HepG2 (cell line): ENCODE data around the gene MCC. TPM values are rescaled to one million over a fixed set of nuclear protein-coding genes. Genes with fewer than 3 reads are reported as not detected.

Source experiments
- ATAC-seq: fragments of 200-7000 bp; cut with Tn5 transposase; 3 replicates; pipeline ENCODE4 v1.9.1; 2020; ENCODE audit warnings: mild to moderate bottlenecking, moderate library complexity
- BruUV-seq: library from RNA; stranded (reverse); fragments of 400-500 nt; replicated peaks from 2 replicates; lab custom pipeline; 2021; lab: Mats Ljungman, UMichigan
- CTCF ChIA-PET: fragments of 300-600 bp; formaldehyde crosslinking; extraction: SDS; loops from one replicate; lab custom pipeline; 2021; ENCODE audit warnings: low total read pairs, inconsistent platforms, low intra/inter-chr PET ratio; lab: Yijun Ruan, JAX
- POLR2A ChIA-PET: fragments of 350-600 bp; sonication (Branson Sonifier 250); formaldehyde crosslinking; loops from one replicate; lab custom pipeline; 2020; ENCODE audit warnings: antibody characterized with exemption, inconsistent platforms; lab: Yijun Ruan, JAX
- DNase-seq: peaks from one replicate; pipeline ENCODE4 v3.0.0-alpha.2; 2015; ENCODE audit warnings: low spot score
- FAIRE-seq: peaks from 3 replicates; lab custom pipeline; 2011; peaks lifted over from hg19 to GRCh38; lab: Jason Lieb, UNC
- H2AFZ ChIP-seq: one replicate; pipeline ENCODE4 v1.6.1; 2011; ENCODE audit warnings: low read length, inconsistent platforms
- H3K27ac ChIP-seq: fragments of 300-600 bp; 3 replicates; pipeline ENCODE4 v1.8.0; 2011; ENCODE audit warnings: mixed run types, mild to moderate bottlenecking, mixed read lengths, low read length, inconsistent platforms; ENCODE audit not compliant: insufficient read depth; ENCODE audit errors: extremely low read length
- H3K27me3 ChIP-seq, 2 experiments: fragments of 200-600 bp in 1 of 2; 2 replicates in 1 of 2; 3 replicates in 1 of 2; pipeline versions ENCODE4 v1.6.0 to v1.8.0; 2011; ENCODE audit warnings: low read length in 2 of 2, mild to moderate bottlenecking in 2 of 2, moderate library complexity in 2 of 2, inconsistent platforms in 1 of 2; ENCODE audit not compliant: insufficient read depth in 2 of 2, control insufficient read depth in 1 of 2
- H3K36me3 ChIP-seq, 2 experiments: fragments of 200-600 bp in 1 of 2; replicated peaks in 1 of 2; 2 replicates in 1 of 2; 3 replicates in 1 of 2; pipeline versions ENCODE4 v1.5.1 to v1.8.0; 2011; ENCODE audit warnings: low read length in 2 of 2, inconsistent platforms in 1 of 2; ENCODE audit not compliant: insufficient read depth in 2 of 2, control insufficient read depth in 1 of 2
- H3K4me1 ChIP-seq: 2 replicates; pipeline ENCODE4 v1.5.1; 2012; ENCODE audit warnings: low read length, inconsistent platforms; ENCODE audit not compliant: insufficient read depth
- H3K4me2 ChIP-seq: 2 replicates; pipeline ENCODE4 v1.6.0; 2011; ENCODE audit warnings: low read depth, low read length, inconsistent platforms
- H3K4me3 ChIP-seq, 3 experiments: fragments of 200-600 bp in 1 of 3; sonication (generic), shearing (Covaris generic) in 1 of 3; replicated peaks in 1 of 3; 2 replicates each; pipeline ENCODE4 v1.5.1; 2011 to 2016; ENCODE audit warnings: low read length in 3 of 3, inconsistent platforms in 2 of 3, low read depth in 2 of 3, mild to moderate bottlenecking in 2 of 3, control low read depth in 1 of 3, mixed read lengths in 1 of 3; ENCODE audit not compliant: insufficient read depth in 1 of 3
- H3K79me2 ChIP-seq: one replicate; pipeline ENCODE4 v1.6.1; 2011; ENCODE audit warnings: low read length, inconsistent platforms; ENCODE audit not compliant: insufficient read depth
- H3K9ac ChIP-seq: 2 replicates; pipeline ENCODE4 v1.6.0; 2011; ENCODE audit warnings: mild to moderate bottlenecking, low read depth, low read length, inconsistent platforms; ENCODE audit not compliant: insufficient read depth
- H3K9me3 ChIP-seq: 2 replicates; pipeline ENCODE4 v1.5.1; 2012; ENCODE audit warnings: mild to moderate bottlenecking, low read length
- H4K20me1 ChIP-seq: 2 replicates; pipeline ENCODE4 v1.6.0; 2011; ENCODE audit warnings: inconsistent platforms, mild to moderate bottlenecking, low read length, moderate library complexity; ENCODE audit not compliant: insufficient read depth
- AKAP8 ChIP-seq: sonication (generic); formaldehyde crosslinking; IDR thresholded peaks from 2 replicates; pipeline ENCODE4 v1.5.1; 2020; ENCODE audit warnings: mild to moderate bottlenecking, missing genetic modification reagents
- BCL6 ChIP-seq: IDR thresholded peaks from 2 replicates; pipeline ENCODE4 v1.6.1; 2016; ENCODE audit warnings: missing genetic modification reagents, missing compliant biosample characterization
- CCDC6 ChIP-seq: sonication (generic); formaldehyde crosslinking; IDR thresholded peaks from 2 replicates; pipeline ENCODE4 v1.8.1; 2022; ENCODE audit warnings: mild to moderate bottlenecking, missing genetic modification reagents, moderate library complexity
- EHMT2 ChIP-seq: fragments of 200-600 bp; sonication (generic); IDR thresholded peaks from 2 replicates; pipeline ENCODE4 v1.7.0; 2017; ENCODE audit warnings: antibody characterized with exemption, low read depth, low read length, borderline replicate concordance
- GZF1 ChIP-seq: sonication (generic); formaldehyde crosslinking; IDR thresholded peaks from 2 replicates; pipeline ENCODE4 v1.5.1; 2020; ENCODE audit warnings: mild to moderate bottlenecking, missing genetic modification reagents
- KLF11 ChIP-seq: IDR thresholded peaks from 2 replicates; pipeline ENCODE4 v1.6.1; 2016; ENCODE audit warnings: missing compliant biosample characterization
- MXD3 ChIP-seq: IDR thresholded peaks from 2 replicates; pipeline ENCODE4 v1.6.1; 2016; ENCODE audit warnings: mild to moderate bottlenecking, missing biosample characterization, missing genetic modification reagents
- RARG ChIP-seq: sonication (generic); formaldehyde crosslinking; IDR thresholded peaks from 2 replicates; pipeline ENCODE4 v1.4.0; 2020; ENCODE audit warnings: low read depth, mild to moderate bottlenecking, missing genetic modification reagents
- SALL2 ChIP-seq: sonication (generic); formaldehyde crosslinking; IDR thresholded peaks from 2 replicates; pipeline ENCODE4 v1.8.1; 2023; ENCODE audit warnings: mild to moderate bottlenecking, missing genetic modification reagents, inconsistent platforms
- SRSF4 ChIP-seq: fragments of 200-400 bp; formaldehyde crosslinking; IDR thresholded peaks from one replicate; pipeline ENCODE4 v1.6.1; 2018; ENCODE audit warnings: mild to moderate bottlenecking, low read depth, low read length, moderate library complexity; ENCODE audit not compliant: poor library complexity, severe bottlenecking
- TSC22D2 ChIP-seq: sonication (generic); formaldehyde crosslinking; IDR thresholded peaks from 2 replicates; pipeline ENCODE4 v1.5.1; 2020; ENCODE audit warnings: missing genetic modification reagents, mild to moderate bottlenecking, borderline replicate concordance
- ZBTB26 ChIP-seq: IDR thresholded peaks from 2 replicates; pipeline ENCODE4 v1.6.1; 2016; ENCODE audit warnings: missing compliant biosample characterization, missing genetic modification reagents, borderline replicate concordance
- WGBS: methylation state at CpG from one replicate; pipeline ENCODE4 v1.1.6; 2017; ENCODE audit warnings: low lambda C conversion rate; 5-methylcytosine and 5-hydroxymethylcytosine counted together
- in situ Hi-C: cut with HindIII; loops from 2 replicates; pipeline ENCODE4 v1.10.0; 2017; ENCODE audit warnings: low pct_unique_long_range_greater_than_20kb; ENCODE audit not compliant: extremely low pct_ligation_motif_present
- intact Hi-C: fragments of 100-400 bp; cut with micrococcal nuclease; formaldehyde crosslinking; loops from one replicate; pipeline ENCODE4 v1.10.0; 2022; ENCODE audit not compliant: unreplicated experiment
- polyA plus RNA-seq, 8 experiments: library from polyadenylated mRNA; depleted of rRNA in 3 of 8; stranded (reverse) in 7 of 8; unstranded in 1 of 8; fragments of >200 nt; fragmentation: Illumina TruSeq in 4 of 8; extraction: Trizol in 4 of 8; gene quantifications; 2 replicates each; pipeline versions ENCODE4 v1.2.1 to v1.2.3, GENCODE V29; 2011 to 2016; ENCODE audit warnings: low read depth in 4 of 8, missing spikeins in 1 of 8, mixed read lengths in 1 of 8; ENCODE audit not compliant: insufficient read depth in 1 of 8
- total RNA-seq, 5 experiments: library from RNA; depleted of rRNA; stranded (reverse); fragments of >200 nt; fragmentation: Illumina TruSeq; extraction: Trizol; gene quantifications; 2 replicates each; pipeline ENCODE4 v1.2.3, GENCODE V29; 2016; ENCODE audit warnings: low read depth in 1 of 5

Gene MCC
- total and polyA plus RNA-seq, 2 of the 13 experiments (the other 11 are each of a cell fraction or from before 2014, with no cell fraction given) = 0.55 to 2.4 TPM

- no peaks in the 10 kb centered on the region for H3K27me3 ChIP-seq
- no peak overlapping the region for H3K27ac ChIP-seq
- FAIRE-seq (no peak), ATAC-seq (no peak; the same call in 2 of the 3 replicates), DNase-seq (no peak)
- POLR2A ChIA-PET = no interaction called here
- H3K4me1 ChIP-seq = no peaks in the 10 kb centered on the region
- H3K79me2 ChIP-seq = no peaks in the 10 kb centered on the region
- TSS peak; percentile 22 for BruUV-seq
- CTCF ChIA-PET = no interaction called here
- H4K20me1 ChIP-seq = no peaks in the 10 kb centered on the region
- TF ChIP-seq KLF11 (CRISPR knock-in tag) (no peak), TSC22D2 (CRISPR knock-in tag) (no peak), SALL2 (CRISPR knock-in tag) (no peak)
- in situ Hi-C loops (loop anchor here (25.0 kb wide), 1 partner anchor 481 kb away; the partner anchor contains the start of gene YTHDC2), intact Hi-C loops (loop anchor here (5.0 kb wide), 1 partner anchor 34 kb away; no protein-coding TSS in a partner anchor)
- no peak overlapping the region for H2AFZ ChIP-seq
- H3K4me2 ChIP-seq = no peak overlapping the region
- 94% methylated on average over 2 of the region's 2 CpGs for WGBS
- H3K9ac ChIP-seq = no peak overlapping the region
- H3K36me3 ChIP-seq = peaks cover 3 to 9% of the 10 kb centered on the region in 2 experiments; a peak in 2 of 5 replicates
- H3K9me3 ChIP-seq = no peaks in the 10 kb centered on the region
- H3K4me3 ChIP-seq = no peak overlapping the region
Observed at GRCh38 chr5:113031557-113031956, 456.7 kb downstream of the MCC start.

GRCh38 chr5:113031104-113031503 lies 457.1 kb downstream of the MCC start:
- H2AFZ ChIP-seq = no peak overlapping the region
- CTCF ChIA-PET = no interaction called here
- no peak overlapping the region for H3K4me2 ChIP-seq
- POLR2A ChIA-PET = interaction anchor here (0.6 kb wide), 1 partner anchor 10 kb away, joined by 3 read pairs; no protein-coding TSS in a partner anchor
- ATAC-seq (no peak), FAIRE-seq (no peak), DNase-seq (no peak)
- no peak for TF ChIP-seq RARG (CRISPR knock-in tag)
- no peak for TF ChIP-seq MXD3
- no peak for TF ChIP-seq SRSF4
- TF ChIP-seq ZBTB26 = no peak
- TF ChIP-seq GZF1 (CRISPR knock-in tag) = no peak
- no peak for TF ChIP-seq CCDC6
- no peak for TF ChIP-seq AKAP8 (CRISPR knock-in tag)
- TF ChIP-seq EHMT2 = no peak
- TF ChIP-seq BCL6 (CRISPR knock-in tag) = no peak
- no peaks in the 10 kb centered on the region for H4K20me1 ChIP-seq
- H3K9ac ChIP-seq = no peak overlapping the region
- in situ Hi-C loops = loop anchor here (25.0 kb wide), 1 partner anchor 481 kb away; the partner anchor contains the start of gene YTHDC2
- H3K36me3 ChIP-seq = peaks cover 3 to 12% of the 10 kb centered on the region in 2 experiments; a peak in 2 of 5 replicates
- no TSS peak for BruUV-seq
- H3K27me3 ChIP-seq = no peaks in the 10 kb centered on the region
- no peak overlapping the region for H3K4me3 ChIP-seq
- WGBS = 99% methylated on average over 8 of the region's 8 CpGs
- H3K79me2 ChIP-seq = no peaks in the 10 kb centered on the region
- no peaks in the 10 kb centered on the region for H3K4me1 ChIP-seq
- no peaks in the 10 kb centered on the region for H3K9me3 ChIP-seq
- intact Hi-C loops = loop anchor here (5.0 kb wide), 1 partner anchor 34 kb away; no protein-coding TSS in a partner anchor
- no peak overlapping the region for H3K27ac ChIP-seq
